ENCODE measurements around the gene EEF1G.
"Not testable (repeated sequence)": the region's sequence is repeated elsewhere in the genome, so short reads cannot be mapped to it uniquely, and the experiment has no call there.

Gene EEF1G

DNA sequence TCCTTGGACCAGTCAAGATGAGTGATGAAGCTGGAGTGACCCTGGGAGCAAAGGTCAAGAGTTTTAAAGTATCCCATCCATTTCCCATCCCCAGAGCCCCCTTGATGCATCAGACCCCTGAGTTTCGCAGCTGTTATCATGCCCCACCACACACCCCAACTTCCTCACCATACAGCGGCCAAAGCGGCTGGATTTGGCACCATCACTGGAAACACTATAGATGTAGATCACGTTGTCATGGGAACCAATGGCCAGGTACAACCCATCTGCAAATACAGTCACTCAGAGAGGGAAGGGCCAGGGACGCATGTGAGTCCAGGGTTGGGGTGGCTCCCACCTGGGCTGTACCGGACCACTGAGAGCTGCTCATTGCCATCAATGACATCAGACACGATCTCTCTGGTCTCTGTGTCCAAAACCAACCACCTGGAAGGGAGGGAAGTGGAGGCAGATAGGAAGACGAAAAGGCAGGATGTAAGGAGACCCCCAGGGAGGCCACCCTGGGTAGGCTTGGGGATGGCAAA, 30.1 kb upstream of the EEF1G start:
- DNase-seq = no peak

DNA sequence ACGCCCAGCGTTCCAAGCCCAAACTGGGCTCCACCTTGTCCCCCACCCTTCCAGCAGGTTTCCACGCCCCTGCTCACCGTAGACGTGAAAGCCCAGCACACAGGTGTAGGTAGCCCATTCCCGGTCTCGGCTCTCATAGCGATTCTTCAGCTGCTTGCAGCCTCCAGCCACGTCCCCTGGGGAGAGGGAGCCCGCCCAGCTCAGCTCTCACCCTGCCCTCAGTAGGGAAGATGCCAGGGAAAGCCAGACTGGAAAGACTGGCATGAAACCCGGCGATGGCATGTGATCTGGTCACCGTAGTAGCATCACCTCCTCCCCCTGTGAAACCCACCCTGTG, 29.3 kb upstream of the EEF1G start:
- no peak for DNase-seq

DNA sequence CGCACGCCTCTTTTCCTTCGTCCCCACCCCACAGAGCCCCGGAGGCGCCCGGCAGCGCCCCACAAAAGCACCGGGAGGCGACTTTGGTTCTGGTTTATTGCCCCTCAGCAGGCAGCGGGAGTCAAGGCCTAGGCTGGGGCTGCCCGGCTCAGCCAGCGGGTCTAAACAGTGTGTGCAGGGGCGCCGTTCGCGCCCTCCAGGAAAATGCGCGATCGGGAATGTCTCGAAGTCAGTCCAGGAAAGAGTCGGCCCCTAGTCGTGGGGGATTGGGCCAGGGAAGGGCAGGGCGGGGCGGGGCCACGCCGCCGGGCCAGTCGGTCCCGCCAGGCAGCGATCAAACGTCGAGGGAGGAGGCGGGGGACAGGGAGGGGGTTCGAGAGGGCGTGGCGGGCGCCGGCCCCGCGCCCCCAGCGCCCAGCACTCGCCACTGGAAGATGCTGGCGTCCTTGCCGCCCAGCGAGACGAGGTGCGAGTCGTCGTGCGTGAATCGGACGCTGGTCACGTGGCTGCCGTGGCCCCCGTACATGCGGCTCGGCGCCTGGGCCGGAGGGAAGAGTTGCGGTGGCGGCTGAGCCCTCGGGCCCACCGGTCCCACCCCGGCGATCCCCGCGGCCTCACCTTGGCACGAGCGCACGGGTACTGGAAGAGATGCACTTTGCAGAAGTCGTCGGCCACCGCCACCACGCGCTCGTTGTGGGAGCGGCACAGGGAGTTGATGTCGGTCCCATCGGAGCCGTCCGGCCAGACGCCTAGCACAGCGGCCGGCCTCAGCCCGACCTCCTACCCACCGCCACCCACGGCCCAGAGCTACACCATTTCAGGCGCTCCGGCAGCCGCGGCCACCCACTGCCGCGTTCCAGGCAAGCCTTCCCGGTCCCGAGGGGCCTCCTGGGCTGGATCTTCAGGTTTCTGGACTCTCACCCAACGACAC, 28.7 kb upstream of the EEF1G start:
- DNase-seq = peak in 13 of 14 donors; percentile 58 to 91 (median 82)

DNA sequence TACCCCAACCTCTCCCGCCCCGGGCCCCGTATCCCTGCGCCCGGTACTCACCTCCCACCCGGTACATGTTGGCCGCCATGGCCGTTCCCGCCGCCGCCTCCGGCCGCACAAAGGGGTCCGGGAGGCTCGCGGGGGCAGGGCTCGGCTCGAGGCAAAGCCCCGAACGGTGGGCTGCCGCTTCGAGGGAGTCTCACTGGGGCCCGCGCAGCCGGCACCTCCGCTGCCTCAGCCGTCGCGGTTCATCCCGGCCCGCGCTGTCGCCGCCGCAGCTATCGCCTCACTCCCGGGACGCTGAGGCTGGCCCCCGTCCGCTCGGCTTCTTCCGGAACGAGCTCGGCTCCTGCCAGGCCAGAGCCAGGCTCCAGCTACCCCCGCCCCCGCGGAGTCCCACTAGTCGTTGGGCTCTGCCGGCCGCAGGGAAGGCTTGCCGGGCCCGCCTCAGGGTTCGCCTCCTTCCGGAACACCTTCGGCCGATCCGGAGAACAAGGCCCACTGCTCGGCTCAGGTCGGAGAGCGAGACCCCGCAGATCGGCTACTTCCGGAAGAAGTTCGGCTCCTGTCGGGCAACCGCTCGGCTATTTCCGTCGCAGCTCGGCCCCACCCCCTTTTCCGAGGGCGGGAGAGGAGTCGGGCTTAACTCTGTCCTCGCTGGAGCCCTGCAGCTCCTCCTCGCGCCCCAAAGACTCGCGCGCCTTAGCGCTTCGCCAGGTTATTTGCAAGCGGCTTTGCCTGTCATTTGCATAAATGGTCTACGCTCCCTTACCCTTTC, 27.9 kb upstream of the EEF1G start, which contains the start of gene MTA2:
MTA2 (minus strand) TSS at position 494 of the 769 bp plus-strand sequence; CDS start at position 79, 415 bp downstream.
- peak; percentile 85 to 98 (median 98) for DNase-seq

DNA sequence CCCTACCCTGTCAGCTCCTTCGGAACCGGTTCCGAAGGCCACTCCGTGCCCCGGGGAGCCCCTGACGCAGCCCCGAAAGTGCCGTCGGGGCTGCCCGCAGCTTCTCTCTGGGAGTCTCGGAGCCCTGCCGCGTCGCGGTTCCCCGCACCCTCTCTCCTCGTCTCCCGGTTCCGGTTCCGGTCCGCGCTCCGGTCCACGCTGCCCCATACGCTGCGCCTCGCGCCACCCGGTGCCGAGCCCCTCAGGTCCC, 27.4 kb upstream of the EEF1G start:
- peak in 2 of 14 donors; percentile 55 to 76 for DNase-seq

DNA sequence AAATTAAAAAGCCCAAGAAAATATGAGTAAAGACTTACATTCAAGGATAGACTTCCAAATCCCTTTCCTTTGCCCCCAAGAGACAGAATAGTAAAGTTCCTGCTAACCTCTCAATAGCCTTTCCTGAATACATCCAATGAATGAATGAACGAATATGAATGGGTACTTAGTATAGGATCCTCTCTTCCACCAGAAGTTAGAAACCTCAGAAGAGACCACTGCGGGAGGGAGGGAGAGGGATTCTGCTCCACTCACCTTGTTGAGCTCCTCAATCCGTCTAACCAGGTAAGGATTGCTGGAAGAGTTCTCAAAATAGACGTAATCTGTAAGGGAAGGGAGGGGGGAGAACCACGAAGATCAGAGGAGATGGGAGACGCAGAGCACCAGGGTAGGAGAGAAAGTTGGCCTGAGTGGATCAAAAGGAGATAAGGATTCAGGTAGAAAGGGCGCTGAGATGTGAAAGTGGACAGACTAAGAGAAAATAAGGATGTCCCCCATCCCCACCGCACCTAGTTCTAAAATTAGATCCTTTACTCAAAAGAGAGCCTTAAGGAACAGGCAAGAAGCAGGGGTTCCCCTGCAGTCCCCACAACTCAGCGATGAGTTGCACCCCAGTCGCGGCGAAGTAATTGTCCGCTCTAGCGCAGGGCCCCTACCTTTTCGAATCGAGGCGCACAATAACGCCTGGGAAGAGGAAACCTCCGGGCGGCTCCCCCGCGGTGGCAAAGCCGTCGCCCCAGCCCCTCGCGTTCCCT, 26.9 kb upstream of the EEF1G start:
- peak in 1 of 14 donors; percentile 45 for DNase-seq

DNA sequence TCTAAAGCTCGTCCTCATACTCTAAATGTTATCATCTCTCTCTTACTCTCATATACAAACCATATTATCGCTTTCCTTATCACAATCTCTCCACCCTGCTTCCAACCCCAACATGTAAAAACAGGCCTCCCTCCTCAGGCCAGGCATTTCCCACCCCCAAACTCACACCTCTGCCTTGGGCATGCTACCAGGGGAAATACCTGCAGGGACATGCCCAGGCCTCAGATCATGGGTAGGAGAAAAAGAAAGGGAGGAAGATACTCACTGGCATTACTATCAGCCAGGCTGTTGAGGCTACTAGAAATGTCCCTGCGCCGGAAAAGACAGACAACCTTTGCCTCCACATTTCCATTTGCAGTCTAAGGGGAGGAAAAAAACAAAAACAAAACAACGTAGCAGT, 26.2 kb upstream of the EEF1G start:
- DNase-seq = no peak

DNA sequence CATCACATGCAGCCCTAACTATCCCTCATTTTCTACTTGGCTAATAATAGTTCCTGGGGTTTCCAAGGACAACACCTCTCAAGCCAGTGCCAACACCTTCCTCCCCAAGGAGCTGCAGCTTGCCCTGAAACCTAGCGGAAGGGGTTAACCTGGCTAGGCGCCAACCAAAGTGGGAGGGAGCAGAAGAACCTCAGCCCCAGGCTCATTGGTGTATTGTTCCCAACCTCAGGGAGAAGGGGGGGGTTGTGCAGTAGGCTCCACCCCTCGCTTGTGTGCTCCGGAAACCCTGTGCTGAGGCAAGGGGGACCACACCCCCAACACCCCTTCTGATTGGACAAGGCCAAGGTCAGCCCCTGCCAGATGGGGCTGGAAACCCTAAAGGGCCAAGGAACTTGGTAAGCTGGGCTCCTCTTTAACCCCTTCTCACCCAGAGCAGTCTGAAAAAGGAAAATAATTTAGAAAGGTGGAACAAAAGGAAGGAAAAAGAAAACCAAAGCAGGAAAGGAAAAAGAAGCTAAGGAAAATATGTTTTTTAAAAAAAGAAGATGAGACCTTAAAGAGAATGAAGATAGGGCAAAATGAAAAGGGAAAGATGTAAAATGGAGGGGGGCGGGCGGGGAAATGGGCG, 25.5 kb upstream of the EEF1G start:
- peak in 13 of 14 donors; percentile 27 to 96 (median 82) for DNase-seq

DNA sequence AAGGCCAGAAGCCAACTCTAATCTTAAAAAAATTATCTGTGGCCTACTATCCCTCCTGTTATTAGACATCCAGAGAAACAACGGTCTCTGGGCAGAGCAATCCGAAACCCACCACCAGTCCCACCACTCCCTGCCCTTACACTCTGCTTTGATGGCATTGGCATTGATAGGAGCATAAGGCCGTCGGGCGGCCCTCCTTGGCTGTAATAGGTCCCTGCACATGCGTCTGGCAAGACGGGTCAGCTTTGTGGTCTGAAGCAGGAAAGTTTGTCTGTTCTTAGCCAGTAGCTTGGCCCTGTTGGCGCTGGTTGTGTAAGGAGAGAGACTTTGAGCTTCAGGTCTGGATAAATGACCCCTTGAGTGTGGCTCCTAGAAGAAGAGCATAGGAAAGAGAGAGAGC, 21.4 kb upstream of the EEF1G start:
- DNase-seq = no peak

DNA sequence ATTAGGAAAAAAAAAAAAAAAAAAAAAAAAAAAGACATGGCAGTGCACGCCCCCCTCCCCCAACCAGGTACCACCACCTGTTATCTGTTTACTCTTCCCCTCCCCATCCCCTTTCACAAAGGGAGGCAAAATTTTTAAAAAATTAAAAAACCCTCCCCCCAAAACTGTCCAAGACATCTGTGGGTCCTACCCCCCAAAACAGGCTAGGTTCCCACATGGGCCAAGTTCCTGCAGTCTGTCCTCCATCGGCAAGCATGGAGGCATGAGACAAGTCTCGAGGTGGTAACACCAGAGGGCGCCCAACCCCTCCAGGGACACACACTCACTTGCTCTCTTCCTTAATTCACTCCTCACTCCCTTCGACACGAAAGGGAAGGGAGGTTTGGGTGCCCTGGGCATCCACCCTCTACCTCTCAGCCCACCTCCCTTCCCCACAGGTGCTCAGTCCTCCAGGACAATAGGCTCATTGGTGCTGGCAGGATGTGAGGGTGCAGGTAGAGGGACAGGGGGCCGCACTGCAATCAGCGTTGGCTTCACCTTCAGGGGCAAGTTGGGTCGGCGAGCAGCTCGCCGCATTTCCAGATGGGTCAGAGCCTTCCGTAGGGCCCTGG, 19.8 kb upstream of the EEF1G start:
- DNase-seq = peak in 10 of 14 donors; percentile 13 to 59 (median 35)

DNA sequence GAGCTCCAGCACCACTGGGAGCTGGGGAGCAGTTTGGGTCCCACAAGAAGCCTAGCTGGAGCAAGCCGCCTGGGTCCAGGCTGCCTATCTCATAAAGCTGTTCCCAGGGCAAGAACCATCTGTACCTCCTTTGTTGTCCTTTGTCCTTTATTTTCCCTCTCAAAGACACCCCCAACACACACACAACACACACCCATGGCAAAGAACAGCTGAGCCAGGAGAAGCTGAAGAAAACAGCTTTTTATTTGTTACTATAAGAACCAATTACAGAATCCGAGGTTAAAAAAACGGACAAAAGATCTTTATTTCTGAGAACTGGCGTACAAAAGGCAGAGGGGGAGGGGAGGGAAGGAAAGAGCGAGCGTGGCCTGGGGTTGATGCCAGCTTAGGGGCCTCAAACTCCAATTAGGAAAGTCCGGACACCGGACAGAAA, 19.3 kb upstream of the EEF1G start:
- DNase-seq = peak in 7 of 14 donors; percentile 21 to 47 (median 37)

DNA sequence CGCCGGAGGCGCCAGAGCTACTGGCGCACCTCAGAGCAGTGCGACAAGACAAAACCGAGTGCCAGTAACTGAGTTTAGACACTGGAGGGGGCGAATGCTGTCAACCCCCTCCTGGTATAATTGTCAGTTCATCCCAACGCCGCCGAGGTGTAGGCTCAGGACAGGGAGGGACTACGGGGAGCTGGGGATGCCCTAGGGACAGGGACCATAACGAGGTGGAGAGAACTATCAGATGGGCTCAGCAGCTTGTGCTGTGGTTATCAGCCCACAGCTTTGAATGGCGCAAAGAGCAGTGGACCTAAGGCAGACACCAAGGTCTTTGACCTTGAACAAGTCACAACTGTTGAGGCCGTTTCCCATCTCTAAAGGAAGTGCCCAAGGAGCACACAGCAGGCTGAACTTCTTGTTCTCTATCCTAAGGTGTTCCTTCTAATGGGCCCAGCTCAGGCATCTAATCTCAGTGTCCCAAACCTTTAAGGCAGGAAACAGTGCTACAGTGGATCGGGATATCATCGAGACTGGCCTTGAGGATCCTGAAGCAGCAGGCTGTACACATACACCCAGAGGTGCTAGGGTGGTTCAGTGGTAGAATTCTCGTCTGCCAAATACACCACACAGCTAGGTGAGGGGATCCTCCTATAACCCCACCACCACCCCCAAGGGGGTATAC, 18.6 kb upstream of the EEF1G start:
- DNase-seq = no peak

DNA sequence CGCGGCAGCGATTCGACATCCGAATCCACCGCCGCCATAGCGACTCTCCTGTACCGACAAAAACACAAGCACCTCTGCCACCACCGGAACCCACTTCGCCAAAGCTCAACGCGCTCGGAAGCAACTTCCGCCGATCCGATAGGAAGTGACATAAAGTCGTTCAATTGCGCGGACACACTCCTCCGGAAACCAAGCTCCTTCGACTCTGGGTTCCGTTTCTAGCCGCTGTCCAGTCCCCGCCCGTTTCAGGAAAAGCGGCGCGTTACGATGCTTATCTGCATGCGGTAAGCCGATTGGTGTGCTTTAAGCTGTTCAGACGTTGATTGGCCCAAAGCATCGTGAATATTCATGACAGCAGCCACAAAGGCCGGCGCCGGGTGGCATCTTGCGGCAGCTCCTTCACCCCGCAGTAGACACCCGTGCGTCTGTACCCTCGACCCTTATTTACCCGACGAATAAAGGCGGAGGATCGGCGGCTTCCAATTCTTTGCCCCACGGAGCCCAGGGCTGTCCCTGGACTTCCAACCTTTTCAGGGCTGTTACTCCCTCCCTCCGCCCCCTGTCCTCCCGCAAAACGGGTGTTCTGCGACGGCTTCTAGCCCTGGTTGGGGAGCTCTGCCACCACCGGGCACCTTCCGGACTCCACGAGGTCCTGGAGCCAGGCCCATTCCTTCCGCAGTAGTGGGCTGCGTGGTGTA, 17.9 kb upstream of the EEF1G start, which contains the start of gene TUT1:
TUT1 (minus strand) TSS at position 76 of the 698 bp plus-strand sequence; CDS start at position 38, 38 bp downstream.
- DNase-seq = peak; percentile 71 to 99 (median 96)

DNA sequence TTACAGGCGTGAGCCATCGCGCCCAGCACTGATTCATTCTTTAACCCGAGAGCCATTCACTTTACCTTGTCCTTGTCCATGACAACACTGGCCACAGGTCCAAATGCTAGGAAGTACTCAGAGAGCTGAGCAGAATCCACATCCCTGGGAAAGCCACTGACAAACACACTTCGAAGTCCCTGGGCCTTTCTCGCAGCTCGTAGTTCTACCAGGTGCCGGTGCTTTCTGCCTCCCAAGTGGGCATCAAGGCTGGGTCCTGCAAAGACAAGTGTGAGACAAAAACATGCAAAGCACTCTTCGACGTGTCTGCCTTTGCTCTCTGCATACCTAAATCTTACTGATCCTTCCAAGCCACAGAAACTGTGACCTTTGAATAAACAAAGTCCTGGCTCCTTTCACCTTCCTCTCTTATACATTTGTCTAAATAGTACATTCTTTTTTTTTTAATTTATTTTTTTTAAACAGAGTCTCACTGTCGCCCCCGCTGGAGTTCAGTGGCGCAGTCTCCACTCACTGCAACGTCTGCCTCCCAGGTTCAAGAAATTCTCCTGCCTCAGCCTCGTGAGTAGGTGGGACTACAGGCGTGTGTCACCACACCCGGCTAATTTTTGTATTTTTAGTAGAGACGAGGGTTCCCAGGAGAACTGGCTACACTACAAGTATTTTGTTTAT, 15.4 kb upstream of the EEF1G start:
- DNase-seq = no peak

DNA sequence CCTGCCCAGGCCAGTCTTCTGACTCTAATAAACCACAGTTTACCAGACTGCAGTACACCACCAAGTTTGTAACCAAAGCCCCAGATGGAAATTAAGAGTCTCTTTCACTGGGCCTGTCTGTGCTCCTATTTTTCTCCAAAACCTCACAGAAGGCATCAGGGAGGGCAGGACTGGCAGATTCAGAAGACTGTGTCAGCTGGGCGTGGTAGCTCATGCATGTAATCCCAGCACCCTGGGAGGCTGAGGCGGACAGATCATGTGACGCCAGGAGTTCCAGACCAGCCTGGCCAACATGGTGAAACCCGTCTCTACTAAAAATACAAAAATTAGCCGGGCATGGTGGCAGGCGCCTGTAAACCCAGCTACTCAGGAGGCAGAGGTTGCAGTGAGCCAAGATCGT, 11.7 kb upstream of the EEF1G start:
- not testable (repeated sequence) for DNase-seq

DNA sequence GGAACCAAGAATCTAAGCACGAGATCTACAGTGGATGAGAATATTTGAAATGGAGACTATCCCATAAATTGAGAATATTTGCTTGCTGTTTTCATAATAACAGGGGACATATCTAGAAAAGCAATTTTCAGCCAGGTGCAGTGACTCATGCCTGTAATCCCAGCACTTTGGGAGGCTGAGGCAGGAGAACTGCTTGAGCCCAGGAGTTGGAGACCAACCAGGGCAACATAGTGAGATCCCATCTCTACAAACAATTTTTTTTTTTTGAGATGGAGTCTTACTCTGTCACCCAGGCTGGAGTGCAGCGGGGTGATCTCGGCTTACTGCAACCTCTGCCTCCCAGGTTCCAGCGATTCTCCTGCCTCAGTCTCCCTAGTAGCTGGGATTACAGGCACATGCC, 8.0 kb upstream of the EEF1G start:
- DNase-seq = not testable (repeated sequence)

DNA sequence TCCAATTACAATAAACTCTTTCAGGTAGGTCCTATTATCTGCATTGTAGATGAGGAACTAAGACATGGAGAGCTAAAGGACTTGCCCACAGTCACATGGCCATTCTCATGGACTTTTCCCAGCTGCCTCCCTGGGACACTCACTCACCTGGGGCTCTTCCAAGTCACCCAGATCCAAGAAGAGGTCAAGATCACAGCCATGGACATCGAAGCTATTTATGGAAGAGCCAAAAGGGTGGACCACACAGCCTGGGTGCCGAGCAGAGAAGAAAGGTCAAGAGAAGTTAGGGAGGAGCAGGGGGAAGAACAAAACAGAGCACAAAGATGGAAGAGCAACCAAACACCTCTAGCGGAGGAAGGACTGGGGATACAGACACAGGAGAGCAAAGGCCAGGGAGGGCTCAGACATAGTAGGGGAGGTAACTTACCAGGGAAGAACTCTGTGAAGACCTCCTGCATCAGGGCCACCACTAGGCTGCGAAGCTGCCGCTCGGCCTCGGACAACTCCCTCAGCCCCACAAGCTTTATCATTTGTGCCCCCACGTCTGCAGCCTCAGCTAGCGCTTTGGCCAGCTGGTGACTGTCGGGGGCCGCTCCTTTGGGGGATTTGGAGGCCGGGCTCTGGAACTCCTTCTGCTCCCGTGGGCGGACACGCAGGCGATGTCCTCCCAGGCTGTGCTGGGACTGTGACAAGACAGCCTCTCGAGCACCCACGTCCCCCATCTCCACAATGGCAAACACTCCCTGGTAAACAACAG, 7.4 kb upstream of the EEF1G start:
- no peak for DNase-seq

DNA sequence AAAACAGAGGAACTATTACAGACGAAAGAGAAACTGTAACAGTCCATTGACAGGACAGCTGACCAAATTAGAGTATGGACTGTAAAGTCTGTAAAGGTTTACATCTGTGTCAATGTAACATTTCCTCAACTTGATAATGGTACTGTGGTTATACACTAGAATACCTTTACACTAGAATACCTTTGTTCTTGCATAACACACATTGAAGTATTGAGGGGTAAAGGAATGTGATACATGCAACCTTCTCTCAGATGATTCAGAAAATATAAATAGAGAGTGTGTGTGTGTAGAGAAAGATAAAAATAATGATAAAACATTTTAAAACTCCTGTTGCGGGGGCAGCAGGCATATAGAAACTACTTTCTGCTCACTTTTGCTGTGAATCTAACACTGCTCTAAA, 5.6 kb upstream of the EEF1G start:
- no peak for DNase-seq

DNA sequence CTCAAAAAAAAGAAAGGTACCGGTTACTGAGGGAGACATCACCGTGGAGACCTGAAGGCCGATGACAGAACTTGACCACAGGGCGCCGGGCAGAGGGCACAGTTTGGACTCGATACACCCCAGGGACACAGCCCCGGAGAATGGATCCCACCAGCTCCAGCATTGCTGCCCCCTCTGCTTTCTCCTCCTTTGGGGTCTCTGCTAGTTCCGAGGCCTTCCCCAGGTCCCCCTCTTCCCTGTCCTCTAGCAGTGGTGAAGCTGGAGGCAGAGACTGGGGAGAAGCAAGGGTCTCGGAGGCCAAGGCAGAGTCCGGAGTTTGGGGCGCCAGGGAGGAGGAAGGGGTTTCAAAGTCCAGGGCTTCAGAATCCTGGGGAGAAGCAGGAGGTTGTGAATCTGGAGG, 4.8 kb upstream of the EEF1G start:
- DNase-seq = no peak

Measured in C1 segment of cervical spinal cord (tissue), 14 donors.